Calu3 (cell line): ENCODE data around the gene CROCC. TPM values are rescaled to one million over a fixed set of nuclear protein-coding genes. Genes with fewer than 3 reads are reported as not detected.
"Not testable (repeated sequence)": the region's sequence is repeated elsewhere in the genome, so short reads cannot be mapped to it uniquely, and the experiment has no call there.

ENCODE experiments used
- BruUV-seq: library from RNA; stranded (reverse); fragments of 400-500 nt; replicated peaks from 2 replicates; lab custom pipeline; 2021; lab: Mats Ljungman, UMichigan
- CTCF ChIA-PET: fragments of 300-600 bp; sonication (Branson Sonifier 250); formaldehyde crosslinking; loops from one replicate; lab custom pipeline; 2022; ENCODE audit warnings: antibody characterized with exemption; lab: Charles Lee
- DNase-seq: peaks from one replicate; pipeline ENCODE4 v3.0.0; 2022
- H3K27ac Mint-ChIP-seq: one replicate; pipeline ENCODE4 v1.8.0; 2022; ENCODE audit warnings: mixed read lengths; ENCODE audit not compliant: unreplicated experiment
- H3K27me3 Mint-ChIP-seq: one replicate; pipeline ENCODE4 v1.8.0; 2022; ENCODE audit warnings: mixed read lengths; ENCODE audit not compliant: unreplicated experiment
- H3K36me3 Mint-ChIP-seq: one replicate; pipeline ENCODE4 v1.8.0; 2022; ENCODE audit warnings: mild to moderate bottlenecking, moderate library complexity, mixed read lengths; ENCODE audit not compliant: insufficient read depth, unreplicated experiment
- H3K4me1 Mint-ChIP-seq: one replicate; pipeline ENCODE4 v1.8.0; 2022; ENCODE audit warnings: mild to moderate bottlenecking, low read depth, mixed read lengths; ENCODE audit not compliant: unreplicated experiment
- H3K4me3 Mint-ChIP-seq: one replicate; pipeline ENCODE4 v1.8.0; 2022; ENCODE audit warnings: mild to moderate bottlenecking, low read depth, moderate library complexity, mixed read lengths; ENCODE audit not compliant: unreplicated experiment
- H3K9me3 Mint-ChIP-seq: one replicate; pipeline ENCODE4 v1.8.0; 2022; ENCODE audit warnings: low read depth, mixed read lengths; ENCODE audit not compliant: unreplicated experiment
- CTCF ChIP-seq: fragments of 200-600 bp; IDR thresholded peaks from one replicate; pipeline ENCODE4 v1.8.0; 2022; ENCODE audit warnings: antibody characterized with exemption; ENCODE audit not compliant: unreplicated experiment
- intact Hi-C: fragments of 100-400 bp; cut with micrococcal nuclease; formaldehyde crosslinking; loops from one replicate; pipeline ENCODE4 v1.10.0; 2022; ENCODE audit not compliant: unreplicated experiment
- total RNA-seq: library from RNA; stranded (reverse); gene quantifications from 2 replicates; pipeline ENCODE4 v1.2.3, GENCODE V29; 2022

CROCC gene
- total RNA-seq, 1 experiment from 2014 or later, result 12.0 TPM

- DNase-seq, result no peak
- no peak overlapping the region for H3K27ac Mint-ChIP-seq
- CTCF ChIA-PET, result no interaction called here
- TSS peak; percentile 95 for BruUV-seq
- H3K27me3 Mint-ChIP-seq, result no peaks in the 10 kb centered on the region
- H3K4me1 Mint-ChIP-seq, result no peaks in the 10 kb centered on the region
- no peak for TF ChIP-seq CTCF
- intact Hi-C loops, result no loop called here
- no peaks in the 10 kb centered on the region for H3K9me3 Mint-ChIP-seq
- H3K4me3 Mint-ChIP-seq, result no peak overlapping the region
- H3K36me3 Mint-ChIP-seq, result peaks cover 7% of the 10 kb centered on the region
Measured at GRCh38 chr1:16905110-16905867, 16.4 kb upstream of the CROCC start.

- Mint-ChIP-seq H3K27me3 (no peaks in the 10 kb centered on the region), H3K36me3 (peaks cover 7% of the 10 kb centered on the region), H3K27ac (no peak overlapping the region), H3K4me3 (no peak overlapping the region), H3K4me1 (no peaks in the 10 kb centered on the region), H3K9me3 (no peaks in the 10 kb centered on the region)
- intact Hi-C loops, result no loop called here
- DNase-seq, result no peak
- CTCF ChIA-PET, result no interaction called here
- TF ChIP-seq CTCF, result no peak
- no TSS peak for BruUV-seq
Measured at GRCh38 chr1:16905868-16906702, 15.6 kb upstream of the CROCC start.

- no peak for DNase-seq
- H3K4me1 Mint-ChIP-seq, result no peaks in the 10 kb centered on the region
- no peak overlapping the region for H3K4me3 Mint-ChIP-seq
- no peaks in the 10 kb centered on the region for H3K27me3 Mint-ChIP-seq
- intact Hi-C loops, result no loop called here
- H3K27ac Mint-ChIP-seq, result no peak overlapping the region
- BruUV-seq, result no TSS peak
- CTCF ChIA-PET, result no interaction called here
- peaks cover 7% of the 10 kb centered on the region for H3K36me3 Mint-ChIP-seq
- H3K9me3 Mint-ChIP-seq, result no peaks in the 10 kb centered on the region
- TF ChIP-seq CTCF, result no peak
Measured at GRCh38 chr1:16906873-16907272, 14.9 kb upstream of the CROCC start.

GRCh38 chr1:16907870-16908758 is 13.6 kb upstream of the CROCC start:
- TF ChIP-seq CTCF, result no peak
- no peaks in the 10 kb centered on the region for H3K27me3 Mint-ChIP-seq
- no peak for DNase-seq
- CTCF ChIA-PET, result no interaction called here
- H3K4me3 Mint-ChIP-seq, result no peak overlapping the region
- intact Hi-C loops, result no loop called here
- no peaks in the 10 kb centered on the region for H3K9me3 Mint-ChIP-seq
- H3K27ac Mint-ChIP-seq, result no peak overlapping the region
- H3K36me3 Mint-ChIP-seq, result peaks cover 7% of the 10 kb centered on the region
- BruUV-seq, result no TSS peak
- H3K4me1 Mint-ChIP-seq, result no peaks in the 10 kb centered on the region

- intact Hi-C loops, H3K4me3 Mint-ChIP-seq, BruUV-seq, H3K27me3 Mint-ChIP-seq, H3K4me1 Mint-ChIP-seq, CTCF ChIA-PET, H3K36me3 Mint-ChIP-seq, H3K27ac Mint-ChIP-seq, DNase-seq, H3K9me3 Mint-ChIP-seq: not testable (repeated sequence)
Measured at GRCh38 chr1:16911851-16912721, 9.6 kb upstream of the CROCC start.
